IMR-90 (cell line): ENCODE measurements around the gene LMO1.

Source experiments
- BHLHE40 ChIP-seq: fragments of 150-350 bp; IDR thresholded peaks from 2 replicates; pipeline ENCODE4 v1.6.1; 2016; ENCODE audit warnings: mild to moderate bottlenecking, low read depth, low read length
- CEBPB ChIP-seq: IDR thresholded peaks from 2 replicates; pipeline ENCODE4 v1.6.1; 2012; ENCODE audit warnings: low read depth, low read length, improper control_type of control experiment
- CTCF ChIP-seq: conservative IDR thresholded peaks from 2 replicates; pipeline ENCODE4 v1.5.1; 2012; ENCODE audit warnings: mild to moderate bottlenecking, low read depth, low read length, improper control_type of control experiment
- MAFK ChIP-seq: IDR thresholded peaks from 2 replicates; pipeline ENCODE4 v1.6.1; 2012; ENCODE audit warnings: low read depth, low read length, improper control_type of control experiment
- POLR2A ChIP-seq: IDR thresholded peaks from 2 replicates; pipeline ENCODE4 v1.6.1; 2012; ENCODE audit warnings: mild to moderate bottlenecking, low read depth, low read length
- RAD21 ChIP-seq: IDR thresholded peaks from 2 replicates; pipeline ENCODE4 v1.6.1; 2012; ENCODE audit warnings: low read length, improper control_type of control experiment
- RCOR1 ChIP-seq: IDR thresholded peaks from 2 replicates; pipeline ENCODE4 v1.6.1; 2012; ENCODE audit warnings: mild to moderate bottlenecking, low read length, improper control_type of control experiment; ENCODE audit not compliant: insufficient replicate concordance

- no peak for TF ChIP-seq CTCF
- no peak for TF ChIP-seq POLR2A
- no peak for TF ChIP-seq MAFK
- TF ChIP-seq RAD21: no peak
- 0 out of 2 replicates have a peak, but pooled peaks have one; percentile 9 for TF ChIP-seq CEBPB
- no peak for TF ChIP-seq RCOR1
- TF ChIP-seq BHLHE40: no peak
Measured at GRCh38 chr11:8233691-8234424, 29.8 kb downstream of the LMO1 start.
